Measurements from ENCODE around the gene WIZ. TPM values are rescaled to one million over a fixed set of nuclear protein-coding genes. Genes with fewer than 3 reads are reported as not detected.
A peak's percentile ranks its signal among the peaks of the same experiment; 100 is the strongest.

Gene WIZ
- total RNA-seq, 2 experiments from 2014 or later: 16.5 to 16.7 TPM

DNA sequence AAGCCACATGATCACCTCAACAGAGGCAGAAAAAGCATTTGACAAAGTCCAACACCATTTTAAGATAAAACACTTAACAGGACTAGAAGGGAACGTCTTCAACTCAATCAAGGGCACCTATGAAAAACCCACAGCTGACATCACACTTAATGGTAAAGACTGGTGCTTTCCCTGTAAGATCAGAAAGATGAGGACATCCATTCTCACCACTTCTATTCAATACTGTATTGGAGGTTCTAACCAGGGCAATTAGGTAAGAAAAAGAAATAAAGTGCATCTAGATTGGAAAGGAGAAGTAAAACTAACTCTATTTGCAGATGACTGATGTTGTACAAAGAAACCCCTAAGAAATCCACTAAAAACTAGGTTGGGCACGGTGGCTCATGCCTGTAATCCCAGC is 58.9 kb downstream of the WIZ start:
- Mint-ChIP-seq H3K4me3 (no peak overlapping the region), H3K36me3 (ENCODE audit: low read depth) (peaks cover 16% of the 10 kb centered on the region), H3K27me3 (ENCODE audit: low read depth) (no peaks in the 10 kb centered on the region), H3K4me1 (ENCODE audit: low read depth) (peaks cover 4% of the 10 kb centered on the region), H3K27ac (no peak overlapping the region), H3K9me3 (no peaks in the 10 kb centered on the region)
- intact Hi-C loops (cut with micrococcal nuclease): no loop called here
- no peak for DNase-seq
- CTCF ChIA-PET: no interaction called here

DNA sequence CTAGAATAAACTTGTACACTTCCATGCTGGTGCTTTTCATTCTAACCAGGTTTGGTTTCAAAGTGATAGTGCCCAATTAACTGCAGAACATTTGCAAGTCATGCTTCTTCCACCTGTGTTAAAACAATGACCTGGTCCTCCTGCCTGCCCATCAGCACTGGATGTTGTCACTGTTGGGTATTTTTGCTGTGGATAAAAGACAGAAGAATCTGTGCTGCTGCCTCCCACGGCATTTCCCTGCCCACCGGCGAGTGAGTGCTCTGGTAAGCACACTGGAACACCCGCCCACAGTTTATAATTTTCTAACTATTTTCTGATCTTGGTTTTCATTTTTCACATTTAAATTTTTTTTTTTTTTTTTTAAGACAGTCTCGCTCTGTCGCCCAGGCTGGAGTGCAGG is 67.9 kb downstream of the WIZ start:
- Mint-ChIP-seq H3K4me1 (ENCODE audit: low read depth) (peaks cover 32% of the 10 kb centered on the region), H3K4me3 (no peak overlapping the region), H3K36me3 (ENCODE audit: low read depth) (peaks cover 6% of the 10 kb centered on the region), H3K27ac (no peak overlapping the region), H3K27me3 (ENCODE audit: low read depth) (no peaks in the 10 kb centered on the region), H3K9me3 (no peaks in the 10 kb centered on the region)
- no peak for DNase-seq
- CTCF ChIA-PET: no interaction called here
- intact Hi-C loops (cut with micrococcal nuclease): no loop called here

DNA sequence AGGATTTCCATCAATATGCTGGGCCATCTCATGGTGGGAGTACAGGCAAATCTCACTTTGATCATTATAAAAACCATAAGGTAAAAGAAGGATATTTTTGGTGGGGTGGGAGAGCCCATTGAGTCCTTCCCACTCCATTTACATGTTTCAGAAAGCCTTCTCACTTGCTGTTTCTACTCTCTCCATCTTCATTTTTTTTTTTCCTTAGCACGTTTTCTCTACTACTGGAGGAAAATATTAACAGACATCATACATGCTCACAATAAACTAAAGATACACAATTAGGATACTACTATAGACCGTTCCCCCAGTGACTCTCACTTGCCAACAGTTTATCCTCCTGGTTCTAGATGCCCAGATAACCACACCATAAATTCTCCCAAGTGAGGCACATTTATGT is 68.3 kb downstream of the WIZ start:
- H3K27ac Mint-ChIP-seq: no peak overlapping the region
- H3K4me1 Mint-ChIP-seq (ENCODE audit: low read depth): peaks cover 36% of the 10 kb centered on the region
- CTCF ChIA-PET: no interaction called here
- no peak overlapping the region for H3K4me3 Mint-ChIP-seq
- no peak for DNase-seq
- intact Hi-C loops (cut with micrococcal nuclease): no loop called here
- no peaks in the 10 kb centered on the region for H3K9me3 Mint-ChIP-seq
- peaks cover 9% of the 10 kb centered on the region for H3K36me3 Mint-ChIP-seq (ENCODE audit: low read depth)
- H3K27me3 Mint-ChIP-seq (ENCODE audit: low read depth): no peaks in the 10 kb centered on the region

DNA sequence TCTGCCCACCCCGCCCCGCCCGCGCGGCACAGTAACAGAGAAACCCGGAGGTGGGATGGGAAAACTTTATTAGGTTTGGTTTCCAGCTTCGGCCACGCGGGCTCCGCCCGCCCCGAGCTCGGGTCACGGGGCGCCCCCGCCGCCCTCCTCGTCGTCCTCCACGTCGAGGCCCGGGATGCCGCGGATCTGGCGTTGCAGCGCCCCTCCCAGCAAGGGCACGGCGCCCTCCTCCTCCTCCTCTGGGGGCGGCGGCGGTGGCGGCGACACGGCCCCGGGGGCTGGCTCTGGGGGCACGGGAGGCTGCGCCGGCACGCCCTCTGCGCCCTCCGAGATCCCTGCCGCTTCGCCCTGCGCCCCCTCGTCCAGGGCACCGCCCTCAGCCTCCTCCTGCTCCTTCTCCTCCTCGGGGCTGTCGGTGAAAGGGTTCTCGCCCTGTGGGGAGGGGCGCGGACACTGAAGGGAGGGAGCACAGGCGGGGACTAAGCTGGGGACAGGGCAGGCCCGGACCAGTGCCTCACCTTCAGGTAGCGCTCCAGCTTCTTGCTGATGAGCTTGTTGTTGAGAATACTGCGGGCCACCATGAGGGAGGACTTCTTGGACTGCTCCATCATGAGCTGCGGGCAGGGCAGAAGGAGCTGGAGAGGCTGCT is 69.6 kb downstream of the WIZ start:
- Mint-ChIP-seq H3K27me3 (ENCODE audit: low read depth) (no peaks in the 10 kb centered on the region), H3K4me1 (ENCODE audit: low read depth) (peaks cover 42% of the 10 kb centered on the region), H3K36me3 (ENCODE audit: low read depth) (peaks cover 10% of the 10 kb centered on the region), H3K27ac (peak overlapping the region; percentile 80), H3K9me3 (no peaks in the 10 kb centered on the region), H3K4me3 (peak overlapping the region; percentile 93)
- DNase-seq: peak; percentile 37
- intact Hi-C loops (cut with micrococcal nuclease): loop anchor here (1.0 to 10.0 kb wide), 10 partner anchors 39 to 688 kb away; partner anchors contain the start of genes BRD4, RASAL3 and ZNF333
- CTCF ChIA-PET: interaction anchor here (0.9 to 3.8 kb wide), 8 partner anchors 12 to 288 kb away, joined by 3 to 21 read pairs (median 3); partner anchors contain the start of gene AKAP8L

DNA sequence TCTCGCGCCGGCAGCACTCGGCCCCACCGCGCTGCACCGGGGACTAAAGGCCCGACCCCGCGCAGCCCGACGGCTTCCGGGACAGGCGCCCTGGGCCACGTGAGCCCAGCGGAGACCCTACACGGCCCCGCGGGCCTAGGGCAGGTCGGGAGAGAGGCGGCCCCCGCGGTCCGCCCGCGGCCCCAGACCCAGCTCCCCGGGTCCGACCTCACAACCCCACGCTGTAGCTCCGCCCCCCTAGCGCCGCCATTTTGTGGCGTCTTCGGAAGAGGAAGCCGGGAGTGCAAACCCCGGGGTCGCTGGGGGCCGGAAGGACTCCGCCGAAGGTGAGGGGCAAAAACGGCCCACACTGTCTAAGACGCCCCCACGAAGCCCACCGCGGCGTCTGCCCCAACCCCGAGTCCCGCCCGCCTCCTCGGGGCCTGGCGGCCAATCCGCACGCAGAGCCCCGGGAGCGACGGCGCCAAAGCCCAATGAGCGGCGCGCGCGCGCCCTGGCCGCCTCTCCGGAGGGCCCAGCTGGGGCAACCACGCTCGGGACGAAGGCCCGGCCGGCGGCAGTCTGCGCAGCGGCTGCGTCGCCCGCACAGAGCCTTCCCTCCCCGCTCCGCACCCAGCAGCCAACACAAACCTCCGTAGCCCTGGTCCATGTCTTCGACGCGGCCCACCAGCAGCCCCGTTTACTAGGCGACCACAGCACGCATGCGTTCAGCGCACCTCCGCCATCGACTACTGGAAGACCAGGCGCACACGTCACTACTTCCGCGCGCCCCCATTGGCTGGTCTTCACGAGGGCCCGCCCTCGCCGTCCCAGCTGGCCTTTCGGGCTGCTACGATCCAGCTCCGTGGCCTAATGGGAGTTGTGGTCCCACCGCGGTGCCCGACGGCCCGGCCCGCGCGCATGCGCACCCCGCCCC is 70.4 kb downstream of the WIZ start, which contains the start of gene AKAP8:
Gene AKAP8 (minus strand): TSS at position 705 of the 916 bp plus-strand sequence. CDS start 56 bp downstream, at position 649.
- Mint-ChIP-seq H3K9me3 (no peaks in the 10 kb centered on the region), H3K36me3 (ENCODE audit: low read depth) (peaks cover 10% of the 10 kb centered on the region), H3K4me3 (peak within 1 kb of the TSS; percentile 93), H3K4me1 (ENCODE audit: low read depth) (peaks cover 48% of the 10 kb centered on the region), H3K27ac (peak within 1 kb of the TSS; percentile 96), H3K27me3 (ENCODE audit: low read depth) (no peaks in the 10 kb centered on the region)
- DNase-seq: peak; percentile 98
- CTCF ChIA-PET: interaction anchor here (0.8 to 3.8 kb wide), 8 partner anchors 13 to 287 kb away, joined by 3 to 21 read pairs (median 3); partner anchors contain the start of gene AKAP8L
- intact Hi-C loops (cut with micrococcal nuclease): loop anchor here (1.0 to 10.0 kb wide), 10 partner anchors 40 to 687 kb away; partner anchors contain the start of genes BRD4, RASAL3 and ZNF333

DNA sequence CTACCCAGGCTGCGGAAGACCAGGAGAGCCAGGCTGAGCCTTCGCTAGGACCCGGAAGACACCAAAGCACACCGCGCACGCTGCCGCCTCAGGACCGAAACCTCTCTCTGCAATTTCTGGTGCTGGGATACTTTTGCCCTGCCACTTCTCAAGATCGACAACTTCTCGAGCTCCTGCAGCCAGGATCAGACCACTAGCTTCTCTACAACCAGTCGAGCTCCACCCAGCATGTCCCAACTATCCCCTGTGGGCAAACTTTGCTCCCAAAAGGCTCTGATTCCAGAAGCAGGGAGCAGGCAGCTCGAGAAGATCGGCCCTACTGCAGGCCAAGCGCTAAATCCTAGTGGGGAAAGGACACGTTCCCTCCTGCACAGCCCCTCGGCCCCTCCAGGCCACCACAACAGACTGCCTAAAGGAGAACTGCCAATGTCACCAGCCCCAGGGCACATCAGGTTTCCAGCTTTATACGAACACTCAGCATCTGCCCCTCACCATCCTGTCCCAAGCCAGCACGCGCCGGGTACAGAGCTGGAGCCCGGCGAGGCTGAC is 71.1 kb downstream of the WIZ start:
- Mint-ChIP-seq H3K36me3 (ENCODE audit: low read depth) (peaks cover 10% of the 10 kb centered on the region), H3K4me1 (ENCODE audit: low read depth) (peaks cover 49% of the 10 kb centered on the region), H3K27me3 (ENCODE audit: low read depth) (no peaks in the 10 kb centered on the region), H3K27ac (peak overlapping the region; percentile 91), H3K4me3 (peak overlapping the region; percentile 93), H3K9me3 (no peaks in the 10 kb centered on the region)
- peak; percentile 66 for DNase-seq
- intact Hi-C loops (cut with micrococcal nuclease): loop anchor here (1.0 to 10.0 kb wide), 10 partner anchors 41 to 686 kb away; partner anchors contain the start of genes BRD4, RASAL3 and ZNF333
- CTCF ChIA-PET: interaction anchor here (0.8 to 3.8 kb wide), 5 partner anchors 13 to 177 kb away, joined by 3 to 21 read pairs (median 6); partner anchors contain the start of gene AKAP8L

DNA sequence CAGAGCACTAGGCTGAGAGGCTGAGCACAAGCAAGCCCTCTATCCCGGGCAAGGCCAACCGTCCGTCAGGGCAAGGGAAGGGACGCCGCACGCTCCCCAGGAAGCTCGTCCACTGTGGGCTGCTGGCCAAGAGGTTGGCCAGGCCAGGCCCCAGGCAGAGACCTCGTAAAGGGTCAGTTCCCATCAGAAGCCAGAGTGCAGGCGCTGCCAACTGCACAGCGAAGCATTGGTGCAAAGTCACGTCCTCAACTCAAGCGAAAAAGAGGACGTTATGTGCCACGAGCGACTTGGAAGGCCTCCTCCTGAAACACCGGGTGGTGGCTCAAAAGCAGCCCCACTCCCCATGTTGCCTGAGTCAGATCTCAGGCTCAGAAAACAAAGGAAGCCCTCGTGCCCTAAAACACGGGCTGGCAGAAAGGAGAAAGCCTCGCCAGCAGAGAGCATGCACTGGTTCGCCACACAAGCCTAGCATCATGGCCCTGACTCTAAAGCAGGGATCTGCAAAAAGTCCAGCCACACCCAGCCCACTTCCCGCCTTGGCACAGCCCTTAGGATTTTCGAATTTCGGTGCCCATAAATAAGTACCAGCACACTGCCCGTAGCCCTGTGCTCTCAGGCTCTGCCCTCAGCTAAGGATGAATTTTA is 74.8 kb downstream of the WIZ start:
- H3K4me1 Mint-ChIP-seq (ENCODE audit: low read depth): peaks cover 37% of the 10 kb centered on the region
- CTCF ChIA-PET: no interaction called here
- H3K9me3 Mint-ChIP-seq: no peaks in the 10 kb centered on the region
- H3K4me3 Mint-ChIP-seq: no peak overlapping the region
- H3K36me3 Mint-ChIP-seq (ENCODE audit: low read depth): peaks cover 21% of the 10 kb centered on the region
- intact Hi-C loops (cut with micrococcal nuclease): loop anchor here (5.0 to 10.0 kb wide), 2 partner anchors 200 to 683 kb away; partner anchors contain the start of gene ZNF333
- no peaks in the 10 kb centered on the region for H3K27me3 Mint-ChIP-seq (ENCODE audit: low read depth)
- DNase-seq: no peak
- H3K27ac Mint-ChIP-seq: no peak overlapping the region

DNA sequence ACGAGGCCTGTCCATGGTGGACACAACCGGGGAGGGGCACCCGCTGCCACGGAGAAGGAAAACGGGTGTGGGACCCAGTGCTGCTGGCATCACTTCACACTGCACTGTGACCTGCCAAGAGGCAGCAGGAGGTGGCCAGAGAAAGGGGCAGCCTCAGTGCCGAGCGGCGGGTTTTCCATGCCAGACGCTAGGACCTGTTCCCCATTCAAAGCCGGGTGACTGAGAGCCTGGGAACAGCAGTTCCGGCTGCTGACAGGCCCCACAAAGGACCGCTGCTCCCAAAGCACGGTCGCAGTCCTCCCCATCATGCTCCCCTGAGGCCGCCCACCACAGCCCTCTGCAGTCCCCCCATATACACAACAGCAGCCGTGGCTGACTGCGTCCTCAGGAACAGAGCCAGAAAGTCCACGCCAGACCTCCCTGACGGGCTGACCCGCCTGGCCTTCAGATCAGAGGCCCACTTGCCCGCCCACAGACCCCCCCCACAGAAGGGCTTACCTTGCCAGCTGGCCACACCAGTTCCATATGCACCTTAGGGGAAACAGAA is 75.6 kb downstream of the WIZ start:
- CTCF ChIA-PET: no interaction called here
- Mint-ChIP-seq H3K27me3 (ENCODE audit: low read depth) (no peaks in the 10 kb centered on the region), H3K36me3 (ENCODE audit: low read depth) (peaks cover 21% of the 10 kb centered on the region), H3K27ac (no peak overlapping the region), H3K4me1 (ENCODE audit: low read depth) (peaks cover 37% of the 10 kb centered on the region), H3K9me3 (no peaks in the 10 kb centered on the region), H3K4me3 (no peak overlapping the region)
- intact Hi-C loops (cut with micrococcal nuclease): loop anchor here (10.0 kb wide), 1 partner anchor 199 kb away; no protein-coding TSS in a partner anchor
- no peak for DNase-seq

DNA sequence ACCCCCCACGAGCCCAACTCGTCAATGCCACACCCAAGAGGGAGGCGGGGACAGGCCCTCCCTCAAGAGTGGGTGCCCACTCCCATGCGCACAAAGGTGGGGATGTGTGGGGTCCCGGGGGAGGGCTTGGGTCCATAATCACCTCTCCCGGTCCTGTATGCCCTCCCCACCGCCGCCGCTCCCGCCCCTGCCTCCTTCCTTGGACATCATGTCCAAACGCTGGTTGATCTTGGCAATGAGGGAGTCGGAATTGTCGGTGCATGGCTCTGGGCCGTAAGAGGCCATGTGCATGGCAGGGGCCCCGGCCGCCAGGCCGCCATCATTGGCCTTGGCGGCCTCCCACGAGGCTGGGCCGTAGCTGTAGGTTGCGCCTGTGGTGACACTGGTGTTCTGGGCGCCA is 76.1 kb downstream of the WIZ start:
- CTCF ChIA-PET: no interaction called here

DNA sequence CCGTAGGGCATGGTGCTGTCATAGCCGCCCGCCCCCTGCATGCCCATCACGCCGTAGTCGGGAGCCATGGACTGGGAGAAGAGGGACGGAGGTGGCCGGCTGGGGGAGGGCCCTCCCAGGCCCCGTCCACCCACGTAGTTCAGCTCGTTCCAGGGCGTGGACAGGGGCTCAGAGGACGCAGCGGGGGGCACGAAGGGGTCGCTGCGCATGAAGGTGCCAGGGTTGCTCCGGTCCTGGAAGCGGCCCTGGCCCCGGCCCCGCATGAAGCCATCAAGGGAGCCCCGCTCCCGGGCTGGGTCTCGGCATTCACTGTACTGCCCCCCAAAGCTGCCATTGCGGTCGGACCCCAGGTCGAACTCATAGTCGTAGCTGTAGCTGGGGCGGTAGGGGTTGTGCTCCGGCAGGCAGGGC is 76.9 kb downstream of the WIZ start:
- no peak overlapping the region for H3K27ac Mint-ChIP-seq
- no peaks in the 10 kb centered on the region for H3K27me3 Mint-ChIP-seq (ENCODE audit: low read depth)
- intact Hi-C loops (cut with micrococcal nuclease): loop anchor here (10.0 kb wide), 1 partner anchor 198 kb away; no protein-coding TSS in a partner anchor
- CTCF ChIA-PET: no interaction called here
- DNase-seq: no peak
- peaks cover 22% of the 10 kb centered on the region for H3K36me3 Mint-ChIP-seq (ENCODE audit: low read depth)
- peaks cover 32% of the 10 kb centered on the region for H3K4me1 Mint-ChIP-seq (ENCODE audit: low read depth)
- no peak overlapping the region for H3K4me3 Mint-ChIP-seq
- no peaks in the 10 kb centered on the region for H3K9me3 Mint-ChIP-seq

More for the DNA sequence above, 76.1 kb downstream of the WIZ start:
- Mint-ChIP-seq H3K36me3 (ENCODE audit: low read depth) (peaks cover 25% of the 10 kb centered on the region), H3K4me1 (ENCODE audit: low read depth) (peaks cover 37% of the 10 kb centered on the region), H3K9me3 (no peaks in the 10 kb centered on the region), H3K27me3 (ENCODE audit: low read depth) (no peaks in the 10 kb centered on the region), H3K4me3 (no peak overlapping the region), H3K27ac (no peak overlapping the region)
- DNase-seq: no peak
- intact Hi-C loops (cut with micrococcal nuclease): loop anchor here (10.0 kb wide), 1 partner anchor 199 kb away; no protein-coding TSS in a partner anchor

DNA sequence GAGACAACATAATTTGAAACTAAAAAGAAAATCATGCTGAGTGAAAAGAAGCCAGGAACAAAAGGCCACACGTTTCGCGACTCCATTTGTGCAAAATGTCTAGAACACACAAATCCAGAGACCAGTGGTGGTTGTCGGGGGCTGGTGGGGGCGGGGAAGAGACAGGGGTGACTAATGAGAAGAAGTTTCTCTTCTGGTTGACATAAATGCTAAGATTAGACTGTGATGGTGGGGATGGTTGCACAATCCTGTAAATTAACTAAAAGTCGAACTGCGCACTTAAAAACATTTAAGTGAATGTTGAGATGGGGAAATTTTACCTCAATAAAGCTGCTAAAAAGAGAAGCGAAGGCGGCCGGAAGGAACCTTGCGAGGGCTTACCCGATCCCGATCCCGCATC is 77.3 kb downstream of the WIZ start:
- peaks cover 25% of the 10 kb centered on the region for H3K36me3 Mint-ChIP-seq (ENCODE audit: low read depth)
- no peaks in the 10 kb centered on the region for H3K9me3 Mint-ChIP-seq
- no peak overlapping the region for H3K4me3 Mint-ChIP-seq
- CTCF ChIA-PET: no interaction called here
- no peaks in the 10 kb centered on the region for H3K27me3 Mint-ChIP-seq (ENCODE audit: low read depth)
- peaks cover 27% of the 10 kb centered on the region for H3K4me1 Mint-ChIP-seq (ENCODE audit: low read depth)
- no peak for DNase-seq
- H3K27ac Mint-ChIP-seq: no peak overlapping the region
- intact Hi-C loops (cut with micrococcal nuclease): loop anchor here (10.0 kb wide), 1 partner anchor 198 kb away; no protein-coding TSS in a partner anchor
